Effector CD4-positive, alpha-beta T cell (primary cell): ENCODE results near the gene RNF167.
A peak's percentile ranks its signal among the peaks of the same experiment; 100 is the strongest.
"Not testable (repeated sequence)": the region's sequence is repeated elsewhere in the genome, so short reads cannot be mapped to it uniquely, and the experiment has no call there.

ENCODE experiments used
- DNase-seq: peaks from one replicate; pipeline ENCODE4 v3.0.0-alpha.2; 2020

The RNF167 gene

DNA sequence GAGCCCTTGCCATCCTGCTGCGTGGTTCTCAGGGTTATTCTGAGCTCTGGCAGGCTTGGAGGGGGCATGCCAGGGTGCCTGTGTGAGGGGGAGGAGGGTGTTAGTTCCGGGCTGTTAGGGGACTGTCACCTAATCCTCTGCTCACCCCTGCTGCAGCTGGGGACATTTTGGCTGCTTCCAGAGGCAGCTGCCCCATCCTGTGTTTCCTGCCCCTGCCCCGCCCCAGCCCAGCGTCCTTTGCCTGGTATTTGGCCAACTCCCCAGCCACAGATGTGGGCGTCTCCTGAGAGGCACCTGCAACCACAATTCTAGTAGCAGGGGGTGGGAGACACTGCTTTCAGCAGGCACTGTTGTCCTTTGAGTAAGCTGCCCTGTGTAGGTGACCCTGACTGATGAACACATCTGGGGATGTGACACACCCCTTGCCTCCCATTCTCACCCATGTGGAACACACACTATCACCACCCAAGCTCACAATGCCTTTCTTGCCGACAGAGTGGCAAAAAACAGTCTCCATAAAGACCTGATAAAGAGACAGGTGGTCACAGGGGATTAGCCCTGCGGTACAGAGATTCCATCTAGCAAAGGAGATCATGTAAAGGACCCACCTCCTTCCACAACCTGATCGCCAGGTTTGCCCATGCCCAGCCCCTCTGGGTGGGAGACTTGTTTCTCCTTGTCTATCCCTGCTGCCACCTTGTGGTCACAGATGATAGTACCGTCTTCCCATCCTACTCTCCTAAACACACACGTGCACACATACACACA, 36.8 kb upstream of the RNF167 start, which contains the start of gene CHRNE:
CHRNE (minus strand) TSS at position 48 of the 768 bp plus-strand sequence; CDS start at position 13, 35 bp downstream.
- peak; percentile 73 for DNase-seq

DNA sequence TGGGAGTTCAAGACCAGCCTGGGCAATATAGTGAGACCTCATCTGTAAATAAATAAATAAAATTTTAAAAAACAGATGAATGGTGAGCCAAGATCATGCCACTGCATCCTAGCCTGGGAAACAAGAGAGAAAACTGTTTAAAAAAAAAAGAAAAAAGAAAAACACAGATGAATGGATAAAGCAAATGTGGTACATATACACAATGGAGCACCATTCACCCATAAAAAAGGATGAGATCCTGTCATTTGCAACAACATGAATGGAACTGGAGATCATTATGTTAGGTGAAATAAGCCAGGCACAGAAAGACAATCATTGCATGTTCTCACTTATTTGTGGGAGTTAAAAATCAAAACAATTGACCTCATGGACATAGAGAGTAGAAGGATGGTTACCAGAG, 33.4 kb upstream of the RNF167 start:
- not testable (repeated sequence) for DNase-seq

DNA sequence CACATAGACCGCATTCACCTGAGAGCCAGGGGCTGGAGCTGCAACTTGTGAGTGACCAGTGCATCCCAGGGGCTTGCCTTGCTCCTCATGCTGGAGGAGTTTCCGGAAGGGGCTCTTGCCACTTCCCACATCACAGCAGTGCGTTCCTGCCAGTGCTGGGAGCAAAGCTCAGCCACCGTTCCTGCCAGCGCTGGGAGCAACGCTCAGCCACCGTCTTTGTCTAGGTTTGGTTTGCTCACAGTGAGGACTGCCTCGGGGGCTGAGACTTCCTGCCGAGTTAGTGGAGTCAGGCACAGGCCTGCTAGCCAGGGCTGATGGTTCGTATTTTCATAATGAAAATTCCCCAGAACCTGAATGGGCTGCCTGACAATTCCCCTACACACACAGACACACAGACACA, 31.8 kb upstream of the RNF167 start:
- DNase-seq, result no peak

DNA sequence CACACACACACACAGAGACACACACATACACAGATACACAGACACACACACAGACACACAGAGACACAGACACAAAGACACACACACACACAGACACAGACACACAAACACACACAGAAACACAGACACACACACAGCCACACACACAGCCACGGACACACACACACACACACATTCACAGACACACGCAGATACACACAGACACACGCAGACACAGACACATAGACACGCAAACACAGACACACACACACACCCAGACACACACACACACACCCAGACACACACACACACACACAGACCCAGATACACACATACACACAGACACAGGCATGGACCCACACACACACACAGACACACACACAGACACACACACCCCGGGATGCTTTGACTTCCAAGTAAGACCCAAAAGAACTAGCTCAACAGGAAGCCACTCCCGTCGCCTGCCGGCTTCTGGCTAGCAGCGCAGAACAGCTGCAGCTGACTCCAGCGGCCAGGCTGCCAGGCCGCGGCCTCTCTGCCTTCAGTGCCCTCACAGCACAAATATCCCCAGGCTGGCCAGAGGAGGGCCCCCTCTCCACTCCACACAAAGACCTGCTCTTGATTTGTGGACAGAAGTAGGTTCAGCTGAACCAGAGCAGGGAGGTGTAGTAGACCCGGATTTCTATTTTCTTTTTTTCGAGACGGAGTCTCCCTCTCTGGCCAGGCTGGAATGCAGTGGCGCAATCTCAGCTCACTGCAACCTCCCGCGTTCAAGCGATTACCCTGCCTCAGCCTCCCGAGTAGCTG, 31.2 kb upstream of the RNF167 start:
- DNase-seq, result peak; percentile 44

DNA sequence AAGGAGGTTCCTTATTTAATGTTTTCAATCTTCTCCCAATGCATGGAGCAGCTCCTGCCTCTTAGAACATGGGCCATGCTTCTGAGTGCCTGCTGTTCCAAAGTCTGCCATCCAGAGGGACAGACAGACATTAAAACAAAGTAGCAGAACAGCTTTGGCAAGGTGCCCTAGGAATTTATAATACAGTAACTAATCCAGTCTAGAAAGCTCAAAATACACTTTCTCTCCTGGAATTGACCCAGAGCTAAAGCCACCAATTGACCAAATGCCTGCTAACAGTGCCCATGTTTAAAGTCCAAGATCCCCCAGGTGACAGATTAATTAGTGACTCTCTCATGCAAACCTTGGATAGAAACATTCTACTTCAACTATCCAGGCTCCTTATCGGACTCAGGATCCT, 26.1 kb upstream of the RNF167 start:
- no peak for DNase-seq

DNA sequence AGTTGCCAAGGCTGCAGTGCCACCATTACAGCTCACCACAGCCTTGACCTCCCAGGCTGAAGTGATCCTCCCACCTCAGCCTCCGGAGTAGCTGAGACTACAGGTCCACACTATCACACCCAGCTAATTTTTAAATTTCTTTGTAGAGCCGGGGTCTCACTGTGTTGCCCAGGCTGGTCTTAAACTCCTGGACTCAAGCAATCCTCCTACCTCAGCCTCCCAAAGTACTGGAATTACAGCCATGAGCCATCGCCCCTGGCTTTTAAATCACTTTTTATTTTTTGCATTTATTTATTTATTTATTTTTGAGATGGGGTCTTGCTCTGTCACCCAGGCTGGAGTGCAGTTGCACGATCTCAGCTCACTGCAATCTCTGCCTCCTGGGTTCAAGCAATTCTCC, 25.5 kb upstream of the RNF167 start:
- DNase-seq, result not testable (repeated sequence)

DNA sequence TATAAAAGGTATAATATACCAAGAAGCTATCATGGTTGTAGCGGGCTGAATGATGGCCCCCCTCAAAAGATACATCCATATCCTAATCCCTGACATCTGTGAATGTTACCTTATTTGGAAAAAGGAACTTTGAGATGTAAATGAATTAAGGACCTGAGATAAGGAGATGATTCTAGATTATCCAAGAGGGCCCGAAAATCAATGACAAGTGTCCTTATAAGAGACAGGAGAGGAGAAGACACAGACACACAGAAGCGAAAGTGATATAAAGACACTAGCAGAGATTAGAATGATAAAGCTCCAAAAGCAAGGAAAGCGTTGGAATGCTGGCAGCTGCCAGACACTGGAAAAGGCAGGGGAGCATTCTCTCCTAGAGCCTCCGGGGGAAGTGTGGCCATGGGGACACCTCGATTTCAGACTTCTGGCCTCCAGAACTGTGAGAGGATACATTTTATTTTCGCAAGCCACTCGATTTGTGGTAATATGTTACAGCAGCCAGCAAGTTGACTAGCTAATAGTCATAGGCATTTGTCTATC, 20.5 kb upstream of the RNF167 start:
- DNase-seq, result no peak

DNA sequence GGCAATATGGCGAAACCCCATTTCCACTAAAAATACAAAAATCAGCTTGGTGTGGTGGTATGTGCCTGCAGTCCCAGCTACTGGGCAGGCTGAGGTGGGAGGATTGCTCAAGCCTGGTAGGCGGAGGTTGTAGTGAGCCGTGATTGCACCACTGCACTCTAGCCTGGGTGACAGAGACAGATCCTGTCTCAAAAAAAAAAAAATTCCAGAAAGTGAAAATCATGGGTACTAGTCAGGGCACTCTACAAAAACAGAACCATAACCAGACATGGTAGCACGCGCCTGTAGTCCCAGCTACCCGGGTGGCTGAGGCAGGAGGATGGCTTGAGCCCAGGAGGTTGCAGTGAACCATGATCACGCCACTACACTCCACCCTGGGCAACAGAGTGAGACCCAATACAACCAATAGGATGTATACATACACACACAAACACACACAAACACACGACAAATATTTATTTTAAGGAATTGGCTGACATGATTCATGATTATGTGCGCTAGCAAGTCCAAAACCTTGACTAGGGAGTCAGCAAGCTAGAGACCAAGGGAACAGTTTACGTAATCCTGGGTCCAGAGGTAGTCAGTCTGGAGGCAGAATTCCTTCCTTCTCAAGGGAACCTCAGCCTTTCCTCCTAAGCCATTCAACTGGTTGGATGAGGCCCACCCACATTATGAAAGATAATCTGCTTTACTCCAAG, 19.6 kb upstream of the RNF167 start:
- DNase-seq, result no peak

DNA sequence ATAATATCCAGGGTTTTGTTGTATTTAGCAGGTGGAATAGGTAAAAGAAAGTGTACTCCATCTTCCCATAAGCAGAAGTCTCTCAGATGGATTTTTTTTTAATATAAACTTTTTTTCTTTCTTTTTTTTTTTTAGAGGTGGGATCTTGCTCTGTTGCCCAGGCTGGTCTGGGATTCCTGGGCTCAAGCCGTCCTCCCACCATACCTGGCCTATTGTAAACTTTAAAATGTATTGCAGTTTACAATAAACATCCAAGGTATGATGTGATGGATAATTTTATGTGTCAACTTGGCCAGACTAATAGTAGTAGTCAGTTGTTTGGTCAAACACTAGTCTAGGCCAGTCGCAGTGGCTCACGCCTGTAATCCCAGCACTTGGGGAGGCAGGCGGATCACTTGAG, 18.7 kb upstream of the RNF167 start:
- no peak for DNase-seq

DNA sequence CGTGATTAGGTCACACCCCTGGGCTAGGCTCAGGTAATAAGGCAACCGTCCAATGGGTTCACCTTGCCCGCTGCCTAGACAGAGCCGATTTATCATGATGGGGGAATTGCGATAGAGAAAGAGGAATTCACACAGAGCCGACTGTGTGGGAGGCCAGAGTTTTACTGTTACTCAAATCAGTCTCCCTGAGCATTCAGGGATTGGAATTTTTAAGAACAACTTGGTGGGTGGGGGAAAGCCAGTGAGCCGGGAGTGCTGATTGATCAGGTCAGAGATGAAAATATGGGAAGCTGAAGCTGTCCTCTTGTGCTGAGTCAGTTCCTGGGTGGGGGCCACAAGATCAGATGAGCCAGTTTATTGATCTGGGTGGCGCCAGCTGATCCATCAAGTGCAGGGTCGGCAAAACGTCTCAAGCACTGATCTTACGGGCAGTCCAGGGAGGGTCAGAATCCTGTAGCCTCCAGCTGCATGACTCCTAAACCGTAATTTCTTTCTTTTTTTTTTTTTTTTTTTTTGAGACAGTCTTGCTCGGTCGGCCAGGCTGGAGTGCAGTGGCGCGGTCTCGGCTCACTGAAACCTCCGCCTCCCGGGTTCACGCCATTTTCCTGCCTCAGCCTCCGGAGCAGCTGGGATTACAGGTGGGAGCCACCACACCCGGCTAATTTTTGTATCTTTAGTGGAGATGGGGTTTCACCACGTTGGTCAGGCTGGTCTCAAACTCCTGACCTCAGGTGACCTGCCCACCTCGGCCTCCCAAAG, 13.3 kb upstream of the RNF167 start:
- DNase-seq, result not testable (repeated sequence)

DNA sequence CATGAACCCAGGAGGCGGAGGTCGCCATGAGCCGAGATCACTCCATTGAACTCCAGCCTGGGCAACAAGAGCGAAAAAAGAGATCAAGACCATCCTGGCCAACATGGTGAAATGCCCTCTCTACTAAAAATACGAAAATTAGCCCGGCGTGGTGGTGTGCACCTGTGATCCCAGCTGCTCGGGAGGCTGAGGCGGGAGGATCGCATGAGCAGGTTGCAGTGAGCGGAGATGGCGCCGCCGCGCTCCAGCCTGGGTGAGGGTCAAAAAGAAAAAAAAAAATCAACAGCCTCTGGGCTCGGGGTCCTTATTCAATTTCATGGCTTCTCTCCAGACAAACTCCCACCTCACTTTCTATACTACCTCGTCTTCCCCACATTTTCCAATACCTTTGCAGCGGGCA, 11.2 kb upstream of the RNF167 start:
- DNase-seq, result no peak

DNA sequence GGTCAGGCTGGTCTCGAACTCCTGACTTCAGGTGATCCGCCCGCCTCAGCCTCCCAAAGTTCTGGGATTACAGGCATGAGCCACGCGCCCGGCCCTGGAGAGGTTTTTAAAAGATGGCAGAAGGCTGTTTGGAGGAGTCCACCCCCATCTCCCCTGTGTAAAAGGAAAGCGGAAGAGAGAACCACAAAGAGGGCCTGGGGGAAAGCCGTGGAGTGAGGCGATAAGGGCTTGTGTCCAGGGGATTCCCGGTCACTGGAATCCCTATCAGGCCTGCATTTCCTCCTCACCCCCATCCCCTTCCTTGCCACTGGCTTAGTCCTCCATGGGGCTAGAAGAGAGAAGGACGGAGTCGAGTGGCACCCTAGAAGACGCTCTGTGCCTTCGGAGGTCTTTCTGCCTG, 8.1 kb upstream of the RNF167 start, which contains the start of gene GP1BA:
GP1BA (plus strand) TSS at position 315 of the 400 bp plus-strand sequence. CDS start 328 bp downstream, outside the sequence.
- no peak for DNase-seq

DNA sequence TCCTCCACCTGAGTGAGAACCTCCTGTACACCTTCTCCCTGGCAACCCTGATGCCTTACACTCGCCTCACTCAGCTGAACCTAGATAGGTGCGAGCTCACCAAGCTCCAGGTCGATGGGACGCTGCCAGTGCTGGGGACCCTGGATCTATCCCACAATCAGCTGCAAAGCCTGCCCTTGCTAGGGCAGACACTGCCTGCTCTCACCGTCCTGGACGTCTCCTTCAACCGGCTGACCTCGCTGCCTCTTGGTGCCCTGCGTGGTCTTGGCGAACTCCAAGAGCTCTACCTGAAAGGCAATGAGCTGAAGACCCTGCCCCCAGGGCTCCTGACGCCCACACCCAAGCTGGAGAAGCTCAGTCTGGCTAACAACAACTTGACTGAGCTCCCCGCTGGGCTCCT, 7.3 kb upstream of the RNF167 start:
- no peak for DNase-seq

DNA sequence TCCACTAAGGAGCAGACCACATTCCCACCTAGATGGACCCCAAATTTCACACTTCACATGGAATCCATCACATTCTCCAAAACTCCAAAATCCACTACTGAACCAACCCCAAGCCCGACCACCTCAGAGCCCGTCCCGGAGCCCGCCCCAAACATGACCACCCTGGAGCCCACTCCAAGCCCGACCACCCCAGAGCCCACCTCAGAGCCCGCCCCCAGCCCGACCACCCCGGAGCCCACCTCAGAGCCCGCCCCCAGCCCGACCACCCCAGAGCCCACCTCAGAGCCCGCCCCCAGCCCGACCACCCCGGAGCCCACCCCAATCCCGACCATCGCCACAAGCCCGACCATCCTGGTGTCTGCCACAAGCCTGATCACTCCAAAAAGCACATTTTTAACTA, 6.4 kb upstream of the RNF167 start:
- DNase-seq, result no peak

DNA sequence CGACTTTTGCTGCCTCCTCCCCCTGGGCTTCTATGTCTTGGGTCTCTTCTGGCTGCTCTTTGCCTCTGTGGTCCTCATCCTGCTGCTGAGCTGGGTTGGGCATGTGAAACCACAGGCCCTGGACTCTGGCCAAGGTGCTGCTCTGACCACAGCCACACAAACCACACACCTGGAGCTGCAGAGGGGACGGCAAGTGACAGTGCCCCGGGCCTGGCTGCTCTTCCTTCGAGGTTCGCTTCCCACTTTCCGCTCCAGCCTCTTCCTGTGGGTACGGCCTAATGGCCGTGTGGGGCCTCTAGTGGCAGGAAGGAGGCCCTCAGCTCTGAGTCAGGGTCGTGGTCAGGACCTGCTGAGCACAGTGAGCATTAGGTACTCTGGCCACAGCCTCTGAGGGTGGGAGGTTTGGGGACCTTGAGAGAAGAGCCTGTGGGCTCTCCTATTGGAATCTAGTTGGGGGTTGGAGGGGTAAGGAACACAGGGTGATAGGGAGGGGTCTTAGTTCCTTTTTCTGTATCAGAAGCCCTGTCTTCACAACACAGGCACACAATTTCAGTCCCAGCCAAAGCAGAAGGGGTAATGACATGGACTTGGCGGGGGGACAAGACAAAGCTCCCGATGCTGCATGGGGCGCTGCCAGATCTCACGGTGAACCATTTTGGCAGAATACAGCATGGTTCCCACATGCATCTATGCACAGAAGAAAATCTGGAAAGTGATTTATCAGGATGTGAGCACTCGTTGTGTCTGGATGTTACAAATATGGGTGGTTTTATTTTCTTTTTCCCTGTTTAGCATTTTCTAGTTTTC, 5.7 kb upstream of the RNF167 start:
- no peak for DNase-seq

DNA sequence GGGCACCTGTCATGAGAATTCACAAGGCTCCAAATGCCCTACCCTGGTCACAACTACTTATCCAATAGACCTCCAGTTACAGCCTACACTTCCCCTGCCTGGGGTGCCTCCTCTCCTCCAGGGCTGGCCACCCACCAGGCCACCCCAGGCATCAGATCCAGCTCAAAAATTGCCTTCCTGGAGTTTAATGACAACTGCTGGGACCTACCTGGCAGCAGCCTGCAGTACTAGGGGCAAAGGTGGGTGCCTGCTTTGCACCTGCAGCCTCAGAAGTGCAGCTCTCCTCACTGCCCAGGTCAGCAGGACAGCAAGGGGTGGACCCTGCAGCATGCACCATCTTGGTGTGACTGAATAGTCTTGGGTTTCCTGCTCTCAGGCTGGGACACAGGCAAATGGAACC, 4.4 kb upstream of the RNF167 start:
- no peak for DNase-seq

DNA sequence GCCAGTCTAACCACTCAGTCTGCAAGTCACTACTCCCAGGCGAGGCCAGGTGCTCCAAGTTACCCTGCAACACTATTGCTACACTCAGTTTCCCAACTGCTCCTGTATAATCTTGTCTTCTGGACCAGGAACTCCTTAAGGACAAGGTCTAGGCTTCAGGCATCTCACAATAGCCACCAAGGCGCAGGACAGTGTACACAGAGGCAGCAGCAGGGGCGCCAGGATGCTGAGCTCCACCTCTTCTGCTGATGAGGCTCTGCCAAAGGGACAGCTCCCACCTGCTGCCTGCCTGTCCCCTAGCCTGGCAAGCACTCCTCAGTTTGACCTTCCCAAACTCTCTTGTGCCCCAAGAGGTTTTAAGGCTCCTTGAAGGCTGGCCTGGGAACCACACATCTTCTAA, 3.6 kb upstream of the RNF167 start:
- DNase-seq, result no peak

DNA sequence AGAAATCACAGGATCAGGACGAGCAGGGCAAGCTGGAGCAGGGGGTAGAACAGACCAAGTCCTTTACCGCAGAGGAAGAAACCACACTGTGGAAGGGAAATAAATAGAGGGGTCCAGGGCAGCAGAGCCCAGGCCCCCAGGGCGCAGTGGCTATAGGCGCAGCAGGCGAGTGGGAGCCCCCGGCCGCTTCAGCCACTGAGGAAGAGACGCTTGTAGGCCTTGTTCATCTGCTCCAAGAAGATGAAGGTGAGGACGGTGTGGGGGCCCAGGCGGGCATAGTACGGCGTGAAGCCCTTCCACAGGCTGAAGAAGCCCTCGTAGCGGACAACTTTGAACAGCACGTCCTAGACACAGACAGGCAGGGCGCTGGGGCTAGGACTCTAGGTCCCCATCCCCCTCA, 2.5 kb upstream of the RNF167 start:
- no peak for DNase-seq

DNA sequence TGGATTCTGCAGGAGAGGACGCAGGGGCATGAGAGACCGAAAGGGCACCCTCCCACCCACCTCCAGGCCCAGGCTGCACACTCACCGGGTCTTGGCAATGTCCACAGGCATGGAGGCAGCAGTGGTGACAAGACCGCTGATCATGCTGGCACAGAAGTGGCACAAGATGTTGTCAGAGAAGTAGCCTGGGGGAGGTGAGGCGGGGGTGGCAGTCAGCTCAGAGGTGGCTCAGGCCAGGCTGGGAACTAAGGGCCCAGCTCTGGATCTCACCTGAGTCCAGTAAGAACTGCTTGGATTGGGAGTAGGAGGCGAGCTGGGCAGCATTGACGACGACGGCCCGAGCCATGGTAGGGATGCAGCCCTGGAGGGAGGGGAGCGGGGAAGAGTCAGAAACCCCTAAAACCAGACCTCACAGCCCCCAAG, 2.0 kb upstream of the RNF167 start:
- DNase-seq, result no peak

DNA sequence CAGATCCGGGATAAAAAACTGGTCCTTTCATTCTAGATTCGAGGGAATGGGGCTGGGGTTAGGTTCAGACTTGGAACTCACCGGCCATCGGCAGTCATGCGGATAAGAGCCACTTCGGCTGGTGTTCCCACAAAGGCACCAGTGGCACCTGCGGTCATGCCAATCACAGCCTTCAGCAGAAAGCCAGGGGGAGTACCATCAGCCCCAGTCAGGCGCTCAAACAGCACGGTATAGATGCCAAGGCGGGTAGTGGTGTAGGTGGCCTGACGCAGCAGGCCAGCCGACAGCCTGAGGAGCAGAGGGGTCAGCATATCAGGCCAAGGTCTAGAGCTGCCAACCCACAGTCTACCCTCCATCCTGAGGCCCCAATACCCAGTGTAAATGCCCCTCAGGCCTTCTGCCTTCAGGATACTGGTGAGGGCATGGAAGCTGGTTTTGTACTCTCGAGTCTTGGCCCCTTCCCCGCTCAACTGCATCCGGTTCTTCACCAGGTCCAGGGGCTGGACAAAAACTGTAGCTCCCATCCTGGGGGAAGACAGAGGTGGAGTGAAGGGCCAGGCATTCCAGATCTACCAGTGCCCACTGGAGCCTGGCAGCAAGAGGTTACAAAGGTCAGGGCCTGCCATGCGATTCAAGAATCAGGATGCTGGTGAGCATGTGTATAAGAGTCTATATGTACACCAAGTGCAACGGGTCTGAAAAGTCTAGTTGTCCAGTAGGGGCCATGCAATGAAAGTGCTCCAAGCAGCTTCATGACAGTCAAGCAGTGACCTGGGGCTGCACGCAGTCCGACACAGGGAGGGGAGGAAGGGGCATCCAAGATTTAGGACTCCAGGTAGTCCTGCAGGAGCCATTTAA, 1.2 kb upstream of the RNF167 start:
- no peak for DNase-seq

DNA sequence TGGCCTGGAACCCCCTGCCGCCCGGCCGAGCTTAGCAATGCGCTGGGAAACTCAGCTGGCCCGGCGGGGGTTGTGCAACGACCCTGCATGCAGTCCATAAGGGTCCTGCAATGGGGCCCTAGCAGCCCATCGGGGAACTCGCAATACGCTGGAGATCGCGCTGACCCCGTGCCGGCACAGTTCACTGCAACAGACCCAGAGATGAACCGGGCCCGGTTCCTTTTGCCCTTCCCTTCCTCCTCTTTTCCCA, 597 bp upstream of the RNF167 start:
- DNase-seq, result no peak
